ENCODE data around the gene TOMM5.
"Not testable (repeated sequence)": the region's sequence is repeated elsewhere in the genome, so short reads cannot be mapped to it uniquely, and the experiment has no call there.

GRCh38 chr9:37602061-37602460 is 9.7 kb upstream of the TOMM5 start:
- TF ChIP-seq, protein P1, sequence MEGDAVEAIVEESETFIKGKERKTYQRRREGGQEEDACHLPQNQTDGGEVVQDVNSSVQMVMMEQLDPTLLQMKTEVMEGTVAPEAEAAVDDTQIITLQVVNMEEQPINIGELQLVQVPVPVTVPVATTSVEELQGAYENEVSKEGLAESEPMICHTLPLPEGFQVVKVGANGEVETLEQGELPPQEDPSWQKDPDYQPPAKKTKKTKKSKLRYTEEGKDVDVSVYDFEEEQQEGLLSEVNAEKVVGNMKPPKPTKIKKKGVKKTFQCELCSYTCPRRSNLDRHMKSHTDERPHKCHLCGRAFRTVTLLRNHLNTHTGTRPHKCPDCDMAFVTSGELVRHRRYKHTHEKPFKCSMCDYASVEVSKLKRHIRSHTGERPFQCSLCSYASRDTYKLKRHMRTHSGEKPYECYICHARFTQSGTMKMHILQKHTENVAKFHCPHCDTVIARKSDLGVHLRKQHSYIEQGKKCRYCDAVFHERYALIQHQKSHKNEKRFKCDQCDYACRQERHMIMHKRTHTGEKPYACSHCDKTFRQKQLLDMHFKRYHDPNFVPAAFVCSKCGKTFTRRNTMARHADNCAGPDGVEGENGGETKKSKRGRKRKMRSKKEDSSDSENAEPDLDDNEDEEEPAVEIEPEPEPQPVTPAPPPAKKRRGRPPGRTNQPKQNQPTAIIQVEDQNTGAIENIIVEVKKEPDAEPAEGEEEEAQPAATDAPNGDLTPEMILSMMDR (conservative IDR thresholded peaks at IDR 0.05; ENCODE audit: low read length), result not testable (repeated sequence)
- not testable (repeated sequence) for TF ChIP-seq EZH2phosphoT487 (IDR thresholded peaks at IDR 0.05; ENCODE audit: borderline replicate concordance)
